Omental fat pad (tissue), 4 donors: ENCODE measurements around the gene SPINDOC. TPM values are rescaled to one million over a fixed set of nuclear protein-coding genes. Genes with fewer than 3 reads are reported as not detected.

Source experiments
- ATAC-seq: fragments of 150-250 bp; one replicate; pipeline ENCODE4 v1.9.1; 2016; ENCODE audit warnings: mild to moderate bottlenecking, moderate library complexity; ENCODE audit not compliant: low FRiP score
- DNase-seq: peaks from one replicate; pipeline ENCODE4 v3.0.0-alpha.2; 2019; ENCODE audit warnings: low spot score
- total RNA-seq, 4 donors: library from RNA; depleted of rRNA; stranded (reverse); fragments of >200 nt; gene quantifications; one replicate each; pipeline ENCODE4 v1.1.0, GENCODE V29; 2016
- TF ChIP-seq, protein P1 (sequence below), 3 donors: fragments of 450-650 bp; IDR thresholded peaks; one replicate each; pipeline ENCODE4 v1.5.1; 2016 to 2017; ENCODE audit warnings: antibody characterized with exemption in 3 of 3, mild to moderate bottlenecking in 3 of 3, moderate library complexity in 2 of 3

Gene SPINDOC, protein sequence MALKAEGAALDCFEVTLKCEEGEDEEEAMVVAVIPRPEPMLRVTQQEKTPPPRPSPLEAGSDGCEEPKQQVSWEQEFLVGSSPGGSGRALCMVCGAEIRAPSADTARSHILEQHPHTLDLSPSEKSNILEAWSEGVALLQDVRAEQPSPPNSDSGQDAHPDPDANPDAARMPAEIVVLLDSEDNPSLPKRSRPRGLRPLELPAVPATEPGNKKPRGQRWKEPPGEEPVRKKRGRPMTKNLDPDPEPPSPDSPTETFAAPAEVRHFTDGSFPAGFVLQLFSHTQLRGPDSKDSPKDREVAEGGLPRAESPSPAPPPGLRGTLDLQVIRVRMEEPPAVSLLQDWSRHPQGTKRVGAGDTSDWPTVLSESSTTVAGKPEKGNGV
- total RNA-seq = 10 to 100 TPM in 1 of 4 donors, 1 to 10 TPM in 3; 7.3 to 12.8 (median 8.6) TPM

DNA sequence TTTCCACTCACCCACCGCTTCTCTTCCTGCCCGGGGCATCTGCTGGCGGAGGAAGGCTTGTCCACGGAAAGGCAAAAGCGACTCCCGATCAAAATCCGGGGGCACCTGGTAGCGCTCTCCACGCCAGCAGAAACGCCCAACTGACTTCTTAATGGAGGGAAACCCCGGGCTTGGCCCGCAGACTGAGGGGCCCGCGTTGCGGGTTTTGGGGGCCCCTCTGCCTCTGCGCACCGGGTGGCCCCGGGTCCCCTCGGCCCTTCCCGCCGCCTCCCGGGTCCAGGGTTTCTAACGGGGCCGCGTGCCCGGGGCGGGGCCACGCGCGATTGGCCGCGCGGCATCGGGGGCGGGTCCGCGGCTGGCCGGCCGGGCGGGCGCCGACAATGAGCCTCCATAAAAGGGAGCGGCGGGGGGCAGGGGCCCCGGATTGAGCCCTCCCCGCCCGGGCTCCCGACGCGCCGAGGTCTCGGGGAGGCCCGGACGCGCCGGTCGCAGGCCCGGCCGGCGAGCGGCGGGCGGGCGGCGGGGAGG lies at the start of gene SPINDOC:
Gene SPINDOC (plus strand): TSS at position 422 of the 528 bp plus-strand sequence. CDS start 231 bp downstream, outside the sequence.
- peak; percentile 30 for DNase-seq
- TF ChIP-seq, protein P1, sequence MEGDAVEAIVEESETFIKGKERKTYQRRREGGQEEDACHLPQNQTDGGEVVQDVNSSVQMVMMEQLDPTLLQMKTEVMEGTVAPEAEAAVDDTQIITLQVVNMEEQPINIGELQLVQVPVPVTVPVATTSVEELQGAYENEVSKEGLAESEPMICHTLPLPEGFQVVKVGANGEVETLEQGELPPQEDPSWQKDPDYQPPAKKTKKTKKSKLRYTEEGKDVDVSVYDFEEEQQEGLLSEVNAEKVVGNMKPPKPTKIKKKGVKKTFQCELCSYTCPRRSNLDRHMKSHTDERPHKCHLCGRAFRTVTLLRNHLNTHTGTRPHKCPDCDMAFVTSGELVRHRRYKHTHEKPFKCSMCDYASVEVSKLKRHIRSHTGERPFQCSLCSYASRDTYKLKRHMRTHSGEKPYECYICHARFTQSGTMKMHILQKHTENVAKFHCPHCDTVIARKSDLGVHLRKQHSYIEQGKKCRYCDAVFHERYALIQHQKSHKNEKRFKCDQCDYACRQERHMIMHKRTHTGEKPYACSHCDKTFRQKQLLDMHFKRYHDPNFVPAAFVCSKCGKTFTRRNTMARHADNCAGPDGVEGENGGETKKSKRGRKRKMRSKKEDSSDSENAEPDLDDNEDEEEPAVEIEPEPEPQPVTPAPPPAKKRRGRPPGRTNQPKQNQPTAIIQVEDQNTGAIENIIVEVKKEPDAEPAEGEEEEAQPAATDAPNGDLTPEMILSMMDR (IDR thresholded peaks at IDR 0.05) = no peak
- peak; percentile 95 for ATAC-seq

DNA sequence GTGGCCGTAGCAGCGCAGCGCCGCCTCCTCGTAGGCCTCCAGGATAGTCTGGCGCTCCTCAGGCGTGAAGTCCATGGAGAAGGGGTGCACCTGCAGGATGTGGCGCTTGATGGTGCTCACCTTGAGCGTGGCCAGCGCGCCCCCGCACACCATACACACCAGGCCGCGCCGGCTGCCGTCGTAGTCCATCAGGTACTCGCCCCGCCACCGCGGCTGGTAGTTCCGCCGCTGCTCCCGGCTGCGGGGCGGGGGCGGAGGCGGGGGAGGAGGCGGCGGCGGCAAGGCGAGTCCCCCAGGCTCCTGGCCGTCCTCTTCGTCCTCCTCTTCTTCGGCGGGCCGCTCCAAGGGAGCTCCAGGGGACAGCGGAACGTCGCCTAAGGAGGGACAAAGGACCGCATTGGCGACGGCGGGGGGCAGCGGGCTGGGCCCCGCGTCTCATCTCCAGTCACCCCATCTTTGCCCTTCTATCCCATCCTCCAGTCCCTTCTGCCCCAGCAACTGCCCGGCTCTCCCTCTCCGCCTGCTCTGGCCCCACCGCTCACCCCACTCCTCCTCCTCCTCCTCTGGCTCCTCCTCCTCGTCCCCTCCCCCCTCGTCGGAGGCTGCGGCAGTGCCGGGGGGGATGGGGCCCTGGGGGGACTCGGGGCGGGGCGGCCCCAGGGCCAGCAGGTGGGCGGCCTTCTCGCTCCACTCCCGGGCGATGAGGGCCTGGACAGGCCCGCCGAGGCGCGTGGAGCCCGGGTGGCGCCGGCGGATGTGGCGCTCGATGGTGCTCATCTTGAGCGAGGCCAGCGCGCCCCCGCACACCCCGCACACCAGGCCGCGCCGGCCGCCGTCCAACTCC lies 49.5 kb upstream of the SPINDOC start:
- TF ChIP-seq, protein P1 (IDR thresholded peaks at IDR 0.05) = no peak
- ATAC-seq (peak; percentile 31), DNase-seq (no peak)

DNA sequence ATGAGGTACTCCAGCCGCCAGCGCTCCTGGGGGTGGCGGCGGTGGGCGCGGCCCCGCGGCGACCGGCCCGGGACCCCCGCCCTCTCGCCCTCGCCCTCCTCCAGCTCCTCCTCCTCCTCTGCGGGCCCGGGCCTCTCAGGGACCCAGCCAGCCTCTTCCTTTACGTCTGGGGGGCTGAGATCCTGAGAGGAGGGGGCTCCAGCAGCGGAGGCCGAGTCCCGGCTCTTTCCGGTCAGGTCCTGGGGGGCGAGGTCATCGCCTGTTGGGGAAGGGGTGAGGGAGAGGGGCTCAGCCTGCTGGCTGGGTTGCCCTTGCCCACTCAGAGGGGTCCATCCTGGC lies 48.9 kb upstream of the SPINDOC start:
- DNase-seq = no peak
- TF ChIP-seq, protein P1 (IDR thresholded peaks at IDR 0.05) = no peak
- no peak for ATAC-seq

DNA sequence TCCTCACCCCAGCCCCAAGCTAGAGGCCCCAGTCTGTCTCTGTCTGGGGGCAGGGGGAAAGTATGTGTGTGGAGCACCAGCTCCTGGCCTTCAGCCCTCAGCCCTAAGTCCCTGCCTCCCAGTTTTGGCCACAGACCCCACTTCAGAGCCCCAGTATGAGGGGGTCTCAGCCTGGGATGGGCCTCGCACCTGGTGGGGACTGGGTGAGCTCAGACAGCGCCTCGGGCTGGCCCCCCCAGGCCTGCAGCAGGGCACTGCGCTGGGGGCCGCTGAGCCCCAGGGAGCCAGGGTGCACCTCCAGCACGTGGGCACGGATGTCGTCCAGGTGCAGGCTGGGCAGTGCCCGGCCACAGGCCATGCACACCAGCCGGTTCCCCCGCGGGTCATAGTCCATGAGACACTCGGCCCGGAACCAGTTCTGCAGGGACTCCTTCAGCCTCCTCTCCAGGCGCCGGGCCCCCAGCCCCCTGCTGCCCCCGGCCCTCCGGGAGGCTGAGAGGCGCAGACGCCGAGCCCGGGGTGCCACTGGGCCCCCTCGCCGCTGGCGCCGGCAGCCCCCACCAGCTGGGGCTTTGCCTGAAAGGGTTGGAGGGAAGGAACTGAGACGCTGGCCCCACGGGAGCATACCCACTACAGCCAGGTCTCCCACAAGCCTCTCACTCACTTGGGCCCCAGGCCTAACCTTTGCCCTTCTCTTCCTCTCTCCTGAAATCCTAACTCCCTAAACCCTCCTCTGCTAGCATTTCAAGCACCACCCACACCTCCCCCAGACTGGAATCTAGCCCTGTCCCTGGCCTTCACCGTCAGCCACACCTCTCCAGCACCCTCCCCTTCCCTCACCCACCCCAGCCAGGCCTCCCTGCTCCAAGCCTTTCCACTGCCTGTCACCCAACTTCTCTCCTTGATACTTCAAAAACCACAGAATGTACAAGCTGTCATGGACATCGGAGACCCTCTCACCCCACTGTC lies 48.3 kb upstream of the SPINDOC start:
- ATAC-seq (peak; percentile 18), DNase-seq (no peak)
- TF ChIP-seq, protein P1 (IDR thresholded peaks at IDR 0.05) = no peak

DNA sequence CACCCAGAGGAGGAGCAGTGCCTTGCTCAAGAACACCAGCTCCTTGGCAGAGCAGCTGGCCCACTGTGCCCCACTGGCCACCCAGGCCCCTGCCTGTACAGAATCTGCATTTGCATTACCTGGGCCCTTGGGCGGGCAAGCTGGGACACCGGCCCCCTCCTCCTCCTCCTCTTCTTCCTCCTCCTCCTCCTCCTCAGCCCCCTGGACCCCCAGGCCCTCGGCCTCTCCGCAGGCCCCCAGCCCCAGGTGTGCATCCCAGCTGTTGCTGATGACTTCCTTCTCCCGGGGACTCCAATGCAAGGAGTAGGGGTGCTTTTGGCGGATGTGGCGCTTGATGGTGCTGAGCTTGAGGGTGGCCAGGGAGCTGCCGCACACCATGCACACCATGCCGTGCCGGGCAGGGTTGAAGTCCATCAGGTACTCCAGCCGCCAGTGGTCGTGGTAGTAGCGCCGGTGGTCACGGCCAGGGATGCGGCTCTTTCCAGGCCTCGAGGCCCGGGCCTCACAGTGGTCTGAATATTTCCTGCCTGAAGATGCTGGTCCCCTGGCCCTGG lies 47.5 kb upstream of the SPINDOC start:
- no peak for DNase-seq
- no peak for ATAC-seq
- TF ChIP-seq, protein P1 (IDR thresholded peaks at IDR 0.05) = no peak
